ENCODE measurements around the gene ATP5F1B. TPM values are rescaled to one million over a fixed set of nuclear protein-coding genes. Genes with fewer than 3 reads are reported as not detected.

Gene ATP5F1B
- polyA plus RNA-seq, 1 experiment: 1,032 TPM

DNA sequence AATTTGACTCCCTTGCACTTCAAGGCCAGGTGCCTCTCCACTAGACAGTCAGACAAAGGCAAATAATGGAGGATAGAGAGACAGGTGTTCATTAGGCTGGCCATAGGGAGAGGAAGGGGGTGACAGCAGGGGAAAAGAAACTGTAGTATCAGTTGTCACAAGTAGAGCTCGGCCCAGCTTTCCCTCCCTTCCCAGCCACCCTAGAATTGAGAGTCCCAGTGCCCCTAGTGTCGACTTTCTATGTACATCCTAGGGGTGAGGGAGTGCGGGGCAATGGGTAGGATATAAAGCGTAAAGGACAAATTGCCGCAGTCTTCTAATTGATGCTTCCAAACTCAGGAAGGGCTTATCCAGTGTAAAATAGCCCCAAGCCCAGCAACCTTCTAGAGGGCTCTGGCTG is 54.7 kb downstream of the ATP5F1B start:
- H3K36me3 ChIP-seq (ENCODE audit: control insufficient read depth, insufficient read depth, low read length): peaks cover 23% of the 10 kb centered on the region
- ChIA-PET CTCF (interaction anchor here (0.8 to 13.9 kb wide), 6 partner anchors 10 to 91 kb away, joined by 3 to 119 read pairs (median 12); no protein-coding TSS in a partner anchor), POLR2A (interaction anchor here (0.6 kb wide), 1 partner anchor 62 kb away, joined by 5 read pairs; no protein-coding TSS in a partner anchor)
- H3K27me3 ChIP-seq (ENCODE audit: control insufficient read depth, insufficient read depth, low read length): no peaks in the 10 kb centered on the region
- TF ChIP-seq, protein P1, sequence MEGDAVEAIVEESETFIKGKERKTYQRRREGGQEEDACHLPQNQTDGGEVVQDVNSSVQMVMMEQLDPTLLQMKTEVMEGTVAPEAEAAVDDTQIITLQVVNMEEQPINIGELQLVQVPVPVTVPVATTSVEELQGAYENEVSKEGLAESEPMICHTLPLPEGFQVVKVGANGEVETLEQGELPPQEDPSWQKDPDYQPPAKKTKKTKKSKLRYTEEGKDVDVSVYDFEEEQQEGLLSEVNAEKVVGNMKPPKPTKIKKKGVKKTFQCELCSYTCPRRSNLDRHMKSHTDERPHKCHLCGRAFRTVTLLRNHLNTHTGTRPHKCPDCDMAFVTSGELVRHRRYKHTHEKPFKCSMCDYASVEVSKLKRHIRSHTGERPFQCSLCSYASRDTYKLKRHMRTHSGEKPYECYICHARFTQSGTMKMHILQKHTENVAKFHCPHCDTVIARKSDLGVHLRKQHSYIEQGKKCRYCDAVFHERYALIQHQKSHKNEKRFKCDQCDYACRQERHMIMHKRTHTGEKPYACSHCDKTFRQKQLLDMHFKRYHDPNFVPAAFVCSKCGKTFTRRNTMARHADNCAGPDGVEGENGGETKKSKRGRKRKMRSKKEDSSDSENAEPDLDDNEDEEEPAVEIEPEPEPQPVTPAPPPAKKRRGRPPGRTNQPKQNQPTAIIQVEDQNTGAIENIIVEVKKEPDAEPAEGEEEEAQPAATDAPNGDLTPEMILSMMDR (IDR thresholded peaks at IDR 0.05; ENCODE audit: insufficient read depth, low read depth, low read length): no peak
- DNase-seq (ENCODE audit: low read depth): no peak
- no peak overlapping the region for H3K4me3 ChIP-seq (ENCODE audit: low read depth, low read length)

DNA sequence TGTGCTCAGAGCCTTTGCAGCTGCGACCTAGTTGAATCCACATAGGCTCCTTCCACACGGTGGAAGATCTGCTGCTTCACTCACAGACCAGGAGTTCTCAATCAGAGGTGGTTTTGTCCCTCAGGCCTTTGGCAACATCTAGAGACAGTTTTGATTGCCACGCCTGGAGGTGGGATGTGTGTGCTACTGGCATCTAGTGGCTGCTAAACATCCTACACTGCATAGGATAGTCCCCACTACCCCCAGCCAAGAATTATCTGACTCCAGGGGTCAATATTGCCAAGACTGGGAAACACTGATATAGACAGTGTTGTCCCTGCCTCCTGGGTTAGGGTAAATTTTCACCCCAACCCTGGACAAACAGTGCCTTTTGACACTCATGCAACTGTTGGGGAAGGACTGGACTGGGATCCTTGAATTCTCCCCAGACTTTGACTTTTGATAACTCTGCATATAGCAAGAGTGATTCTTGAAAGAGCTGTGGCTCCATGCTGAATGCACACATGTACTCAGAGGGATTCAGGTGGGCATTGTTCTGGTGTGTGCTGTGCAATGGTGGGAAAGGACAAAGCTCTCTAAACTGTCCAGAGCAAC is 55.5 kb downstream of the ATP5F1B start:
- Histone ChIP-seq H3K27me3 (ENCODE audit: control insufficient read depth, insufficient read depth, low read length) (no peaks in the 10 kb centered on the region), H3K4me3 (ENCODE audit: low read depth, low read length) (no peak overlapping the region), H3K36me3 (ENCODE audit: control insufficient read depth, insufficient read depth, low read length) (peaks cover 20% of the 10 kb centered on the region)
- DNase-seq (ENCODE audit: low read depth): no peak
- ChIA-PET CTCF (interaction anchor here (0.8 to 13.9 kb wide), 8 partner anchors 9 to 90 kb away, joined by 3 to 119 read pairs (median 4); no protein-coding TSS in a partner anchor), POLR2A (no interaction called here)
- TF ChIP-seq, protein P1 (IDR thresholded peaks at IDR 0.05; ENCODE audit: insufficient read depth, low read depth, low read length): peak; percentile 32; the same call in 1 of the 2 replicates

DNA sequence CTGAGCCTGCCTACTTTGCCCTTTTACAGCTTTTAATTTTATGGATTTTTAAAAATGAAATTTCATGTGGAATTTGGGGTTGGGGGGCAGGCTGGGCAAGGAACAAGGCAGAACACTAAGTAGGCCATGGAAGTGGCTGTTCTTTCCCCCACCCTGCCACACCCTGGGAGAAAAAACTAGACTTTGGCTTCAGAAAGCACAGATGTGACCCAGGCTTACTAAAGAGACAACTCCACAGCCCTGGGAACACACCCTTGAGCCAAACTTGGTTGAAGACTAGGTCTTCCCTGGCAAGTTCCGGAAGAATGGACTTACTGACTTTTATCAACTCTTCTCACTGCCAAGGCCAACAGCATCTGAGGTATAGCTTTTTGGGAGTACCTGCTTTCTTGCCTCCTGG is 56.0 kb downstream of the ATP5F1B start:
- CTCF ChIA-PET: interaction anchor here (0.6 to 13.9 kb wide), 6 partner anchors 9 to 76 kb away, joined by 3 to 119 read pairs (median 4); no protein-coding TSS in a partner anchor
- H3K4me3 ChIP-seq (ENCODE audit: low read depth, low read length): no peak overlapping the region
- TF ChIP-seq, protein P1 (IDR thresholded peaks at IDR 0.05; ENCODE audit: insufficient read depth, low read depth, low read length): no peak
- POLR2A ChIA-PET: no interaction called here
- no peak for DNase-seq (ENCODE audit: low read depth)
- no peaks in the 10 kb centered on the region for H3K27me3 ChIP-seq (ENCODE audit: control insufficient read depth, insufficient read depth, low read length)
- peaks cover 20% of the 10 kb centered on the region for H3K36me3 ChIP-seq (ENCODE audit: control insufficient read depth, insufficient read depth, low read length)

Small RNA genes within 50 kb of the gene (small RNA-seq; reads per million reads assigned to genes)
- gene RN7SL809P (ENCODE audit: insufficient read length, low read depth, low replicate concordance): not detected
- not detected for gene RNU6-343P (ENCODE audit: insufficient read length, low read depth, low replicate concordance)
- gene SNORD59A (ENCODE audit: insufficient read length, low read depth, low replicate concordance): 3,516 reads per million, percentile 98 among the genes with 10 or more reads in this experiment

Other genes with a start within 250 kb of the ATP5F1B start
- 2.3 and 2.9 TPM in 2 replicates for gene TIMELESS, start 196.6 kb downstream of the ATP5F1B start, polyA plus RNA-seq (2011; rRNA removed)
- 0.10 and 0.12 TPM in 2 replicates for gene MIP, start 191.3 kb downstream of the ATP5F1B start, polyA plus RNA-seq (2011; rRNA removed)
- gene SPRYD4, start 177.4 kb downstream of the ATP5F1B start, polyA plus RNA-seq (2011; rRNA removed): 2.4 and 2.6 TPM in 2 replicates
- 0.13 and 0.18 TPM in 2 replicates for gene GLS2, start 157.8 kb downstream of the ATP5F1B start, polyA plus RNA-seq (2011; rRNA removed)
- 67.9 and 68.4 TPM in 2 replicates for gene RBMS2, start 124.2 kb downstream of the ATP5F1B start, polyA plus RNA-seq (2011; rRNA removed)
- gene BAZ2A, start 15.7 kb downstream of the ATP5F1B start, polyA plus RNA-seq (2011; rRNA removed): 45.3 and 65.1 TPM in 2 replicates
- 24.7 and 49.1 TPM in 2 replicates for gene PTGES3, start 42.3 kb upstream of the ATP5F1B start, polyA plus RNA-seq (2011; rRNA removed)
- 678 and 921 TPM in 2 replicates for gene NACA, start 79.3 kb upstream of the ATP5F1B start, polyA plus RNA-seq (2011; rRNA removed)
- gene PRIM1, start 106.3 kb upstream of the ATP5F1B start, polyA plus RNA-seq (2011; rRNA removed): 5.1 and 7.8 TPM in 2 replicates
- 11.3 and 12.2 TPM in 2 replicates for gene HSD17B6, start 117.3 kb upstream of the ATP5F1B start, polyA plus RNA-seq (2011; rRNA removed)